ENCODE data around the gene RCAN2. TPM values are rescaled to one million over a fixed set of nuclear protein-coding genes. Genes with fewer than 3 reads are reported as not detected.

RCAN2 gene
- total and polyA plus RNA-seq, 9 of the 15 experiments (the other 6 are each of a cell fraction or from before 2014, with no cell fraction given): 0.04 TPM; not detected in 8

- TF ChIP-seq, protein P1, sequence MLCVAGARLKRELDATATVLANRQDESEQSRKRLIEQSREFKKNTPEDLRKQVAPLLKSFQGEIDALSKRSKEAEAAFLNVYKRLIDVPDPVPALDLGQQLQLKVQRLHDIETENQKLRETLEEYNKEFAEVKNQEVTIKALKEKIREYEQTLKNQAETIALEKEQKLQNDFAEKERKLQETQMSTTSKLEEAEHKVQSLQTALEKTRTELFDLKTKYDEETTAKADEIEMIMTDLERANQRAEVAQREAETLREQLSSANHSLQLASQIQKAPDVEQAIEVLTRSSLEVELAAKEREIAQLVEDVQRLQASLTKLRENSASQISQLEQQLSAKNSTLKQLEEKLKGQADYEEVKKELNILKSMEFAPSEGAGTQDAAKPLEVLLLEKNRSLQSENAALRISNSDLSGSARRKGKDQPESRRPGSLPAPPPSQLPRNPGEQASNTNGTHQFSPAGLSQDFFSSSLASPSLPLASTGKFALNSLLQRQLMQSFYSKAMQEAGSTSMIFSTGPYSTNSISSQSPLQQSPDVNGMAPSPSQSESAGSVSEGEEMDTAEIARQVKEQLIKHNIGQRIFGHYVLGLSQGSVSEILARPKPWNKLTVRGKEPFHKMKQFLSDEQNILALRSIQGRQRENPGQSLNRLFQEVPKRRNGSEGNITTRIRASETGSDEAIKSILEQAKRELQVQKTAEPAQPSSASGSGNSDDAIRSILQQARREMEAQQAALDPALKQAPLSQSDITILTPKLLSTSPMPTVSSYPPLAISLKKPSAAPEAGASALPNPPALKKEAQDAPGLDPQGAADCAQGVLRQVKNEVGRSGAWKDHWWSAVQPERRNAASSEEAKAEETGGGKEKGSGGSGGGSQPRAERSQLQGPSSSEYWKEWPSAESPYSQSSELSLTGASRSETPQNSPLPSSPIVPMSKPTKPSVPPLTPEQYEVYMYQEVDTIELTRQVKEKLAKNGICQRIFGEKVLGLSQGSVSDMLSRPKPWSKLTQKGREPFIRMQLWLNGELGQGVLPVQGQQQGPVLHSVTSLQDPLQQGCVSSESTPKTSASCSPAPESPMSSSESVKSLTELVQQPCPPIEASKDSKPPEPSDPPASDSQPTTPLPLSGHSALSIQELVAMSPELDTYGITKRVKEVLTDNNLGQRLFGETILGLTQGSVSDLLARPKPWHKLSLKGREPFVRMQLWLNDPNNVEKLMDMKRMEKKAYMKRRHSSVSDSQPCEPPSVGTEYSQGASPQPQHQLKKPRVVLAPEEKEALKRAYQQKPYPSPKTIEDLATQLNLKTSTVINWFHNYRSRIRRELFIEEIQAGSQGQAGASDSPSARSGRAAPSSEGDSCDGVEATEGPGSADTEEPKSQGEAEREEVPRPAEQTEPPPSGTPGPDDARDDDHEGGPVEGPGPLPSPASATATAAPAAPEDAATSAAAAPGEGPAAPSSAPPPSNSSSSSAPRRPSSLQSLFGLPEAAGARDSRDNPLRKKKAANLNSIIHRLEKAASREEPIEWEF (CRISPR knock-in tag; IDR thresholded peaks at IDR 0.05): no peak
- TF ChIP-seq CBX8 (IDR thresholded peaks at IDR 0.05; ENCODE audit: borderline replicate concordance, extremely low read depth, low read depth, low read length, poor library complexity, severe bottlenecking) (no peak), TBP (optimal IDR thresholded peaks at IDR 0.05; ENCODE audit: low read depth, low read length) (no peak), GTF2F1 (IDR thresholded peaks at IDR 0.05; ENCODE audit: low read depth, low read length) (no peak), GTF2A2 (tag; IDR thresholded peaks at IDR 0.05) (no peak), ZNF551 (CRISPR knock-in tag; IDR thresholded peaks at IDR 0.05) (no peak), MTF1 (CRISPR knock-in tag; IDR thresholded peaks at IDR 0.05; ENCODE audit: borderline replicate concordance) (no peak), SRSF3 (IDR thresholded peaks at IDR 0.05; ENCODE audit: insufficient read depth, low read length) (no peak), HCFC1 (IDR thresholded peaks at IDR 0.05; ENCODE audit: low read depth, low read length) (no peak), LEF1 (IDR thresholded peaks at IDR 0.05) (no peak)
Observed at GRCh38 chr6:46184114-46184513, 307.1 kb downstream of the RCAN2 start (continued).

Measured in K562 (cell line).